AG09319 (cell line): ENCODE measurements around the gene DPF3.
A peak's percentile ranks its signal among the peaks of the same experiment; 100 is the strongest.

Experiments used
- DNase-seq: peaks from one replicate; pipeline ENCODE4 v3.0.0-alpha.2; 2010; ENCODE audit warnings: low read depth; ENCODE audit errors: extremely low read depth
- CTCF ChIP-seq: IDR thresholded peaks from 2 replicates; pipeline ENCODE4 v1.5.1; 2011; ENCODE audit warnings: low read depth, mild to moderate bottlenecking, inconsistent platforms, low read length, moderate library complexity

DPF3 gene

GRCh38 chr14:72917094-72917802, 23.3 kb upstream of the DPF3 start:
- DNase-seq: no peak
- no peak for TF ChIP-seq CTCF

- no peak for DNase-seq
- no peak for TF ChIP-seq CTCF
Measured at GRCh38 chr14:72916174-72916573, 22.3 kb upstream of the DPF3 start.

- TF ChIP-seq CTCF: no peak
- DNase-seq: no peak
Measured at GRCh38 chr14:72913809-72914208, 19.9 kb upstream of the DPF3 start.

- TF ChIP-seq CTCF: no peak
- DNase-seq: no peak
Measured at GRCh38 chr14:72909163-72909562, 15.3 kb upstream of the DPF3 start.

GRCh38 chr14:72907886-72908285, 14.0 kb upstream of the DPF3 start:
- no peak for DNase-seq
- no peak for TF ChIP-seq CTCF

- no peak for DNase-seq
- no peak for TF ChIP-seq CTCF
Measured at GRCh38 chr14:72906879-72907278, 13.0 kb upstream of the DPF3 start.

GRCh38 chr14:72906316-72906715, 12.4 kb upstream of the DPF3 start:
- DNase-seq: peak; percentile 64
- TF ChIP-seq CTCF: no peak
